ENCODE measurements around the gene ABCG4. TPM values are rescaled to one million over a fixed set of nuclear protein-coding genes. Genes with fewer than 3 reads are reported as not detected.

Gene ABCG4
- total RNA-seq = 0.13 and 0.22 TPM in 2 replicates

GRCh38 chr11:119149018-119149785 lies at the start of gene ABCG4:
Gene ABCG4 (plus strand): TSS chr11:119149052. CDS start chr11:119149966, 914 bp downstream.

GRCh38 chr11:119101759-119102423 lies 47.0 kb upstream of the ABCG4 start, which contains the start of gene DPAGT1:
Gene DPAGT1 (minus strand): TSS chr11:119101853. CDS start chr11:119101655, 198 bp downstream.

GRCh38 chr11:119106564-119107537 lies 42.0 kb upstream of the ABCG4 start, which contains the start of gene C2CD2L:
Gene C2CD2L (plus strand): TSS chr11:119107344. CDS start chr11:119107742, 398 bp downstream.

GRCh38 chr11:119121008-119121810 lies 27.6 kb upstream of the ABCG4 start, which contains the start of gene HINFP:
Gene HINFP (plus strand): TSS chr11:119121580. CDS start chr11:119126945, 5,365 bp downstream.

GRCh38 chr11:119168471-119169281 lies 19.8 kb downstream of the ABCG4 start, which contains the start of gene NLRX1:
Gene NLRX1 (plus strand): TSS chr11:119168725. CDS start chr11:119171404, 2,679 bp downstream.

GRCh38 chr11:119205574-119206510 lies 57.0 kb downstream of the ABCG4 start, which contains the start of gene CBL:
Gene CBL (plus strand): TSS chr11:119206339. CDS start chr11:119206418, 79 bp downstream.

Other genes starting within 250 kb of the ABCG4 start
- gene BCL9L, start 223.1 kb upstream of the ABCG4 start, total RNA-seq = 17.3 and 27.6 TPM in 2 replicates
- gene UPK2, start 192.8 kb upstream of the ABCG4 start, total RNA-seq = 0.22 TPM in 1 of 2 replicates, not detected in the other
- not detected in 2 replicates for gene FOXR1, start 177.3 kb upstream of the ABCG4 start, total RNA-seq
- 34.0 and 46.0 TPM in 2 replicates for gene CENATAC, start 150.9 kb upstream of the ABCG4 start, total RNA-seq
- gene RPS25, start 130.7 kb upstream of the ABCG4 start, total RNA-seq = 1,431 and 2,715 TPM in 2 replicates
- gene TRAPPC4, start 130.3 kb upstream of the ABCG4 start, total RNA-seq = 33.6 and 56.3 TPM in 2 replicates
- 8.6 and 12.5 TPM in 2 replicates for gene SLC37A4, start 118.2 kb upstream of the ABCG4 start, total RNA-seq
- 89.5 and 89.6 TPM in 2 replicates for gene HYOU1, start 91.8 kb upstream of the ABCG4 start, total RNA-seq
- 30.3 and 36.4 TPM in 2 replicates for gene VPS11, start 81.2 kb upstream of the ABCG4 start, total RNA-seq
- gene HMBS, start 64.2 kb upstream of the ABCG4 start, total RNA-seq = 5.5 and 8.8 TPM in 2 replicates
- 18.8 and 20.5 TPM in 2 replicates for gene DPAGT1, start 47.2 kb upstream of the ABCG4 start, total RNA-seq
- gene C2CD2L, start 41.7 kb upstream of the ABCG4 start, total RNA-seq = 2.6 and 3.3 TPM in 2 replicates
- gene HINFP, start 27.5 kb upstream of the ABCG4 start, total RNA-seq = 15.0 and 16.5 TPM in 2 replicates
- 21.7 and 23.2 TPM in 2 replicates for gene NLRX1, start 19.7 kb downstream of the ABCG4 start, total RNA-seq
- gene NHERF4, start 36.4 kb downstream of the ABCG4 start, total RNA-seq = 0.22 and 0.26 TPM in 2 replicates
- 8.8 and 11.6 TPM in 2 replicates for gene CBL, start 57.3 kb downstream of the ABCG4 start, total RNA-seq
- 24.2 and 44.5 TPM in 2 replicates for gene MCAM, start 168.1 kb downstream of the ABCG4 start, total RNA-seq
- gene RNF26, start 185.5 kb downstream of the ABCG4 start, total RNA-seq = 5.9 TPM in 2 replicates
- gene C1QTNF5, start 191.8 kb downstream of the ABCG4 start, total RNA-seq = 38.9 and 53.2 TPM in 2 replicates
- gene MFRP, start 197.7 kb downstream of the ABCG4 start, total RNA-seq = 0.11 TPM in 1 of 2 replicates, not detected in the other
- 0.65 and 1.5 TPM in 2 replicates for gene USP2, start 232.6 kb downstream of the ABCG4 start, total RNA-seq